Right cardiac atrium (tissue), 5 donors: Measurements from ENCODE around the gene MEIOSIN. TPM values are rescaled to one million over a fixed set of nuclear protein-coding genes. Genes with fewer than 3 reads are reported as not detected.
A peak's percentile ranks its signal among the peaks of the same experiment; 100 is the strongest.

Experiments used
- ATAC-seq, 2 donors: fragments of 200-7000 bp; cut with Tn5 transposase; one replicate each; pipeline versions ENCODE4 v1.8.0 to v1.9.1; 2020; ENCODE audit warnings: moderate library complexity in 2 of 2, mild to moderate bottlenecking in 1 of 2
- DNase-seq, 3 donors: peaks; one replicate each; pipeline ENCODE4 v3.0.0-alpha.2; 2020
- H3K27ac ChIP-seq: one replicate; pipeline ENCODE4 v1.5.1; 2013; ENCODE audit warnings: mild to moderate bottlenecking, low read length, control low read depth, moderate library complexity
- H3K27me3 ChIP-seq: one replicate; pipeline ENCODE4 v1.6.1; 2013; ENCODE audit not compliant: control insufficient read depth, insufficient read depth
- H3K4me1 ChIP-seq: one replicate; pipeline ENCODE4 v1.6.1; 2013; ENCODE audit warnings: low read length; ENCODE audit not compliant: control insufficient read depth, insufficient read depth
- H3K4me3 ChIP-seq: one replicate; pipeline ENCODE4 v1.5.1; 2013; ENCODE audit warnings: low read length, control low read depth
- H3K9me3 ChIP-seq: one replicate; pipeline ENCODE4 v1.6.1; 2013; ENCODE audit warnings: low read length; ENCODE audit not compliant: control insufficient read depth
- WGBS: extraction: QIAGEN DNeasy Blood & Tissue Kit; methylation state at CpG from one replicate; pipeline ENCODE4 v1.1.7; 2013; 5-methylcytosine and 5-hydroxymethylcytosine counted together
- intact Hi-C, 4 donors: fragments of 100-400 bp; cut with DNase I; formaldehyde crosslinking; loops; one replicate each; pipeline versions ENCODE4 v1.11.0 to v1.14.0; 2022 to 2023
- polyA plus RNA-seq: library from polyadenylated mRNA; stranded (reverse); fragments of 200-250 nt; gene quantifications from one replicate; pipeline ENCODE4 v1.2.3, GENCODE V29; 2013
- total RNA-seq, 4 donors: library from RNA; stranded (reverse); fragmentation: NEBNext Ultra II Directional; extraction: Animal tissue kit (Norgen Biotek cat#: 25700); gene quantifications; one replicate each; pipeline ENCODE4 v1.2.1, GENCODE V29; 2021
- donor health status: healthy with polysubstance abuse.
- donor health status: DM: no; HTN: yes; CAD: no.
- donor health status: DM: no; HTN: no; CAD: no.
- donor health status: DM: no; HTN: yes; CAD: no; lungs with severe emphysema.
- donor health status: DM: yes; HTN: yes; CAD: no.

MEIOSIN gene
- total and polyA plus RNA-seq, 5 donors = 0.15 to 0.76 (median 0.34) TPM

DNA sequence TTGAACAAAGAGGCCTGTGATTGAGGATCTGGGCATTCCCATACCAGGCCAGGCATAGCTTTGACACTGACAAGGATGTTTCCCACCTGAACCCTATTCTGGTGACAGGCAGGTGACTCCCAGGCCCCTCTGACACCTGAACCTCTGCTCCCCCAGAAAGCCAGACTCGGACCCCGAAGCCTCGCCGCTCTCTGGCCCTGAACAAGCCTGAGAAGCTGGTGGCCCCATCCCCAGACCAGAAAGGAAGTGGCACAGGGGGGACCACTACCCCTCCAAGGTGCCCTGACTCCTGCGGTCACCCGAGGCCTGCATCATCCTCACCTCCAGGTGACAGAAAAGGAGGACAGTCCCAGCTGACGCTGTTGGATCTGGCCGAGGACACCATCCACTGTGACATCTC is 21.1 kb downstream of the MEIOSIN start:
- Histone ChIP-seq H3K9me3 (no peaks in the 10 kb centered on the region), H3K4me1 (no peaks in the 10 kb centered on the region), H3K27ac (no peak overlapping the region), H3K27me3 (no peaks in the 10 kb centered on the region), H3K4me3 (no peak overlapping the region)
- WGBS = 88% methylated on average over 8 of the region's 8 CpGs
- DNase-seq (no peak), ATAC-seq (no peak)
- intact Hi-C loops = no loop called here

GRCh38 chr19:45757695-45758094 is 24.5 kb downstream of the MEIOSIN start:
- intact Hi-C loops = no loop called here
- no peaks in the 10 kb centered on the region for H3K4me1 ChIP-seq
- no peak for ATAC-seq
- WGBS = 81% methylated on average over 9 of the region's 9 CpGs
- DNase-seq = no peak
- H3K27me3 ChIP-seq = no peaks in the 10 kb centered on the region
- no peak overlapping the region for H3K4me3 ChIP-seq
- no peaks in the 10 kb centered on the region for H3K9me3 ChIP-seq
- no peak overlapping the region for H3K27ac ChIP-seq

- Histone ChIP-seq H3K9me3 (no peaks in the 10 kb centered on the region), H3K4me1 (no peaks in the 10 kb centered on the region), H3K4me3 (no peak overlapping the region), H3K27ac (no peak overlapping the region), H3K27me3 (no peaks in the 10 kb centered on the region)
- WGBS = 87% methylated on average over 9 of the region's 9 CpGs
- intact Hi-C loops = no loop called here
- ATAC-seq = no peak
- DNase-seq = no peak
These were observed 25.7 kb downstream of the MEIOSIN start for GRCh38 chr19:45758921-45759320.

- DNase-seq = peak in 2 of 3 donors; percentile 66 to 79
- Histone ChIP-seq H3K4me3 (no peak overlapping the region), H3K4me1 (no peaks in the 10 kb centered on the region), H3K9me3 (no peaks in the 10 kb centered on the region), H3K27me3 (no peaks in the 10 kb centered on the region), H3K27ac (no peak overlapping the region)
- ATAC-seq = no peak
- intact Hi-C loops = loop anchor here in 1 of 4 donors (10.0 kb wide), 1 partner anchor 47 kb away; no protein-coding TSS in a partner anchor
- WGBS = 61% methylated on average over 17 of the region's 17 CpGs
These were observed 28.5 kb downstream of the MEIOSIN start for GRCh38 chr19:45761714-45762113.

DNA sequence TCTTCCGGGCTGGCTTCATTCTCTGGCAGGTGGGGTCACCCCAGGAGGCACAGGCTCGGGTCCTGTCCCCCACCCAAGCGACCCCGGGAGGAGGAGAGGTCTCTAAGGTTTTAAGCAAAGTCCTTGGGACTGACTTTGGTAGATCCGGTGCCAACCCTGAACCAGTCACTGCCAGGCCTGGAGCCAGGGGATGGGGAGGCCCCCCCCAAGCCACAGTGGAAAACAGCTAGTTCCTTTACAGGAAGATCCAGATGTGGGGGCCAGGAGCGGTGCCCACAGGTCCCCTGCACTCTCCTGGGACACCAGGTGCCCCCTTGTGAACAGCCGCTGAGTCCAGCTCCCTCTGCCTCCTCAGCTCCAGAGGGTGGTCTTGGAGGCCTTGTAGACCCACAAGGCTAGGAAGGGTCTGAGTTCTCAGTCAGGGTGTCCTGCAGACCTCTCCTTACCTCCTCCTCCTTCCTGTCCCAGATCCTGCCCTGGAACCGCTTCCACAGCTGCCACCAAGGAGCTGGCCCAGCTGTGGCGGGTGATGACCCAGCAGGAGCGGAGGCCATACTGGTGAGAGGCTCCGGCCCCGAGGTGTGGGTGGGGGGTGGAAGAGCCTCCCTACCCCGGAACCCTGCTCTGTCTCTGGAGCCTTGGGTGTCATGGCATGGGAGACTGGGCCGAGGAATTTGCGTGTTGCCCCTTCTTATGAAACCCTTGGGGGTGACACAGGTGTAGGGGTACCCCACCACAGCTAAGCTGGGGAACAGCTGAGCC is 29.8 kb downstream of the MEIOSIN start:
- H3K4me1 ChIP-seq = no peaks in the 10 kb centered on the region
- intact Hi-C loops = loop anchor here in 1 of 4 donors (10.0 kb wide), 1 partner anchor 48 kb away; no protein-coding TSS in a partner anchor
- no peak overlapping the region for H3K4me3 ChIP-seq
- H3K9me3 ChIP-seq = no peaks in the 10 kb centered on the region
- WGBS = 85% methylated on average over 15 of the region's 15 CpGs
- ATAC-seq = no peak
- H3K27me3 ChIP-seq = no peaks in the 10 kb centered on the region
- DNase-seq = peak in 2 of 3 donors; percentile 38 to 49
- H3K27ac ChIP-seq = no peak overlapping the region

- Histone ChIP-seq H3K9me3 (no peaks in the 10 kb centered on the region), H3K4me1 (no peaks in the 10 kb centered on the region), H3K27me3 (no peaks in the 10 kb centered on the region), H3K27ac (peak overlapping the region; percentile 22), H3K4me3 (no peak overlapping the region)
- intact Hi-C loops = loop anchor here in 1 of 4 donors (10.0 kb wide), 1 partner anchor 49 kb away; no protein-coding TSS in a partner anchor
- no peak for ATAC-seq
- WGBS = 36% methylated on average over 27 of the region's 27 CpGs
- peak in 1 of 3 donors; percentile 67 for DNase-seq
These were observed 30.6 kb downstream of the MEIOSIN start for GRCh38 chr19:45763691-45764294.

GRCh38 chr19:45764475-45764874 is 31.2 kb downstream of the MEIOSIN start:
- H3K27ac ChIP-seq = peak overlapping the region; percentile 86
- ATAC-seq = no peak
- no peak for DNase-seq
- no peaks in the 10 kb centered on the region for H3K4me1 ChIP-seq
- H3K9me3 ChIP-seq = no peaks in the 10 kb centered on the region
- no peak overlapping the region for H3K4me3 ChIP-seq
- intact Hi-C loops = loop anchor here in 1 of 4 donors (10.0 kb wide), 1 partner anchor 50 kb away; no protein-coding TSS in a partner anchor
- WGBS = 47% methylated on average over 6 of the region's 6 CpGs
- H3K27me3 ChIP-seq = no peaks in the 10 kb centered on the region

- peak in 1 of 2 donors; percentile 1 for ATAC-seq
- no peak overlapping the region for H3K4me3 ChIP-seq
- peak in 2 of 3 donors; percentile 82 to 83 for DNase-seq
- WGBS = 36% methylated on average over 21 of the region's 21 CpGs
- intact Hi-C loops = loop anchor here in 1 of 4 donors (5.0 to 10.0 kb wide), 2 partner anchors 50 to 73 kb away; partner anchors contain the start of genes QPCTL and SNRPD2
- no peaks in the 10 kb centered on the region for H3K4me1 ChIP-seq
- H3K27ac ChIP-seq = peak overlapping the region; percentile 86
- no peaks in the 10 kb centered on the region for H3K9me3 ChIP-seq
- no peaks in the 10 kb centered on the region for H3K27me3 ChIP-seq
These were observed 31.9 kb downstream of the MEIOSIN start for GRCh38 chr19:45764945-45765701.

GRCh38 chr19:45765702-45766295 is 32.6 kb downstream of the MEIOSIN start:
- DNase-seq = peak in 2 of 3 donors; percentile 77 to 84
- Histone ChIP-seq H3K4me3 (no peak overlapping the region), H3K27me3 (no peaks in the 10 kb centered on the region), H3K27ac (peak overlapping the region; percentile 99), H3K9me3 (no peaks in the 10 kb centered on the region), H3K4me1 (no peaks in the 10 kb centered on the region)
- ATAC-seq = no peak
- 54% methylated on average over 23 of the region's 23 CpGs for WGBS
- intact Hi-C loops = loop anchor here in 1 of 4 donors (5.0 to 10.0 kb wide), 2 partner anchors 51 to 73 kb away; partner anchors contain the start of genes QPCTL and SNRPD2

GRCh38 chr19:45766296-45766868 is 33.1 kb downstream of the MEIOSIN start:
- peak in 2 of 3 donors; percentile 62 to 85 for DNase-seq
- Histone ChIP-seq H3K27me3 (no peaks in the 10 kb centered on the region), H3K4me1 (no peaks in the 10 kb centered on the region), H3K27ac (peak overlapping the region; percentile 99), H3K9me3 (no peaks in the 10 kb centered on the region), H3K4me3 (peak overlapping the region; percentile 80)
- WGBS = 57% methylated on average over 17 of the region's 17 CpGs
- intact Hi-C loops = loop anchor here in 1 of 4 donors (5.0 to 10.0 kb wide), 2 partner anchors 52 to 74 kb away; partner anchors contain the start of genes QPCTL and SNRPD2
- no peak for ATAC-seq
